GM11168 (cell line): ENCODE measurements around the gene ZDHHC1.

ENCODE experiments used
- in situ Hi-C: fragments of 300-500 bp; cut with MboI; formaldehyde crosslinking; loops from one replicate; pipeline ENCODE4 v1.12.0; 2022; ENCODE audit warnings: low sequenced_read_pairs; ENCODE audit not compliant: unreplicated experiment

The ZDHHC1 gene, protein sequence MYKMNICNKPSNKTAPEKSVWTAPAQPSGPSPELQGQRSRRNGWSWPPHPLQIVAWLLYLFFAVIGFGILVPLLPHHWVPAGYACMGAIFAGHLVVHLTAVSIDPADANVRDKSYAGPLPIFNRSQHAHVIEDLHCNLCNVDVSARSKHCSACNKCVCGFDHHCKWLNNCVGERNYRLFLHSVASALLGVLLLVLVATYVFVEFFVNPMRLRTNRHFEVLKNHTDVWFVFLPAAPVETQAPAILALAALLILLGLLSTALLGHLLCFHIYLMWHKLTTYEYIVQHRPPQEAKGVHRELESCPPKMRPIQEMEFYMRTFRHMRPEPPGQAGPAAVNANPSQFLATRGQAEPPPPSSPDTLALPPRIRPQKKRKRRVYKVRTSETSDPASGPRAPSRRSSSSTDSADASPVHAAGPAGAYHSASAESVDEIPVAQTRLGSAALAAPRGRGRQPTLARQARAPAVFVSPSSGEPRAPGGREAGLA

DNA sequence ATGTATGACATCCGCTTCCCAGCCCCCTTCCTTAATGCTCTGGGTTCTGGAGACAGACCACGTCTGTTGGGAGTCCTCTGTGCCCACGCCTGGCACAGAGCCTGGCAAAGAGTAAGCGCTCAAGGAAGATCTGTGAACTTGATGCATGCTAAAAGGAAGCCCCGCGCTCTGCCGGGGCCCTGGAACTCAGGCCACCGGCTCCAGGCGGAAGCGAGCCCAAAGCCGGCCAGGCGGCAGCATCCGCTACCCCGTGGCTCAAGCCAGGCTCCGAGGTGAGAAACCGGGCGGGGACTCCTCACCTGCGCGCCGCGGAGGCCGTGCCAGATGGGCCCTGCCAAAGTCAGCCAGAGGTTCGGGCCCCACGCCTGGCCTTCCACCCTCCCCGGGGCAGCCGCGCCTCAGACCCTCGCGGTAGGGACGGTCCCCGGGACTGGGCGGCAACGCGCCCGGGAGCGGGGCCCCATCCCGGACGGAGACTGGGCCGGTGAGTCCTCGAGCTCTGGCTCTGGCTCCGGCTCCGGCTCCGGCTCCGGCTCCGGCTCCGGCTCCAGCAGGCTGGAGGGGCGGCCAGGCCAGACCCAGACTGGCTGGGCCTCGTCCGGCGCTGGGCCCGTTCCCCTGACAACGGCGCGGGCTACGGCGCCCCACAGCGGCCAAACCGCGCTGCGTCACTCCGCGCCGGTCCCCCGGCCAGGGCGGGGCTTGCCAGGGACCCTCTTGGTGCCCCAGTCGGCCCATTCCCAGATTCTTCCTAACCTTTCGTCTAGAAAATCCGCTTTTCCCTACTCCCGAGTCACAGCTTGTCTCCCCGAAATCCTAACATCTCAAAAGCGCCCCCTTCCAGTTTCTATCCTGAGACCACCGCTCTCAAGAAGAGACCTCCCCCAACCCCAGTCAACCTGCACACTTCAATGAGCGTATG, at the start of gene ZDHHC1:
Gene ZDHHC1 (minus strand): TSS at position 606 of the 922 bp plus-strand sequence. CDS start 8,702 bp downstream, outside the sequence.
- in situ Hi-C loops, result loop anchor here (25.0 kb wide), 1 partner anchor 454 kb away; the partner anchor contains the start of gene CES3

- in situ Hi-C loops, result no loop called here
These were observed 48.3 kb upstream of the ZDHHC1 start for GRCh38 chr16:67464565-67464964.

DNA sequence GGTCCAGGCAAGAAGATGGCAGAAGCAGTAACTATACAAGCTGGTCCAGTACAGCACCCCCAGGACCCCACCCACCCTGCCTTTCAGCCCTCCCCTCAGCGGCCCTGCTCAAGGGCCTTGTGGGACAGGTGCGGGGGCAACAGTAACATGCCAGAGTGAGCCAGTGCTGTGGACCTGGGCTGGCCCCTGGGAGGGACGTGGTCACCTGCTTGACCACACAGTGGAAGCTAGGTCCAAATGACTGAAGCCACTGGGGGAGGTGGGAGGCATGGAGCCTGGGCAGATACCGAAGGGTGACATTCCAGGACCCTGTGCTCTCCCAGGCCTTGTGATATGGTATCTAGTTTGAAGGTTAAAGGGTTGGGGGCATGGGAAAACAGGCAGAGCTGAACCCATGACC, 47.4 kb upstream of the ZDHHC1 start:
- in situ Hi-C loops, result no loop called here

DNA sequence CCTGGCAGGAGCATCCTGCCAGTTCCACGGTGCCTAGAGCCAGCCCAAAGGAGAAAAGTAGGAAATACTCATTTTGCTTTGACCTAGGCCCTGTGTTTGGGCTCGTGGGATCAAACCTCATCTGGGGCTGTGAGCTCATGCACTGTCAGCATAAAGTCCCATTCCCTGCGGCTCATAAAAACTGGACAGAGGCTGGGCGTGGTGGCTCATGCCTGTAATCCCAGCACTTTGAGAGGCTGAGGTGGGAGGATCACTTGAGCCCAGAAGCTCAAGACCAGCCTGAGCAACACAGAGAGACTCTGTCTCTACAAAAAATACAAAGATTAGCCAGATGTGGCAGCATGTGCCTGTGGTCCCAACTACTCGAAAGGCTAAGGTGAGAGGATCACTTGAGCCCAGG, 46.8 kb upstream of the ZDHHC1 start:
- in situ Hi-C loops, result no loop called here

DNA sequence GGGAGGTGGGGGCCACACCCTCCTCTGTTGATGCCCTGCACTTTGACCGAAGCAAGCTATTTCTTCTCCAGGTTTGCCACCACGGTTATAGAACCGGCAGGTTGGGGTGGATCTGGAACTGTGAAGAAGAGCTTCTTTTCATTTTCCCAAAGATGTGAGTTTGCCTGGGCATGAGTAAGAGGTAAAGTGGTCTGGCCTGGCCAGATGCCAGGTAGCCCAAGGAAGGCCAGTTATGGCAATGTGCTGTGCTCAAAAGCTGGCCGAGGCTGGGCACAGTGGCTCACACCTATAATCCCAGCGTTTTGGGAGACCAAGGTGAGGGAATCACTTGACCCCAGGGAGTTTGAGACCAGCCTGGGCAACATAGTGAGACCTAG, 46.0 kb upstream of the ZDHHC1 start:
- in situ Hi-C loops, result no loop called here

GRCh38 chr16:67461600-67462278, 45.5 kb upstream of the ZDHHC1 start:
- in situ Hi-C loops, result no loop called here

- in situ Hi-C loops, result no loop called here
These were observed 44.7 kb upstream of the ZDHHC1 start for GRCh38 chr16:67460961-67461360.

DNA sequence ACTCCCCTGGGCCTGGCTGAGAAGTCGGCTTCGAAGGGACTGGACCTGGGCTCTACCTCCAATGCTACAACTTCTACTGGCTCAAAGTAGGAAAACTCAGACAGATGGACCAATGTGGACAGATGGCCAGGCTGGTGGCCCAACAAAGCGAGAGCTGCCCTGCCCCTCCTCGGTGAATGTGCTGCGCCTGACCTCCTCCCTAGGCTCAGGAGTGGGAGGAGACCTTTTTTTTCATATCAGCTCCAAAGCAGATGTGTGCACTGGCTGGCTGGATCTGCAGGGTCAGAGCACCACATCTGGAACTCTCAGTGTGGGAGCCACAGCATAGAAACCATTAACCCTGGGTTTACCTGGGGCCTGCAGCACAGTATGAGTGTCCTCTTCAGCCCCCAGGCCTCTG, 43.9 kb upstream of the ZDHHC1 start:
- in situ Hi-C loops, result no loop called here

DNA sequence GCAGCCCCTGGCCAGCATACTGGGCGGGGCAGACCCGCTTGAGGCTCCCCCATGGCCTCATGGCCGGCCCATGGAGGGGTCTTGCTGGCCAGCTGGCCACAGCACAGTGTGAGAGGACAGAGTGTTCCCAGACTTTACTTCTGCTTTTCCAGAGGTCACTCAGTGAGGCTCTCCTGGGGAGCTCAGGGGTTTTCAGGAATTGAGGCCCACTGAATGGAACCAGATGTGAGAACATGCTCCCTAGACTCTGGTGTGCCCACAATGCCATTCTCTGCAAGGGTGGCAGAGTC, 43.5 kb upstream of the ZDHHC1 start:
- in situ Hi-C loops, result no loop called here

DNA sequence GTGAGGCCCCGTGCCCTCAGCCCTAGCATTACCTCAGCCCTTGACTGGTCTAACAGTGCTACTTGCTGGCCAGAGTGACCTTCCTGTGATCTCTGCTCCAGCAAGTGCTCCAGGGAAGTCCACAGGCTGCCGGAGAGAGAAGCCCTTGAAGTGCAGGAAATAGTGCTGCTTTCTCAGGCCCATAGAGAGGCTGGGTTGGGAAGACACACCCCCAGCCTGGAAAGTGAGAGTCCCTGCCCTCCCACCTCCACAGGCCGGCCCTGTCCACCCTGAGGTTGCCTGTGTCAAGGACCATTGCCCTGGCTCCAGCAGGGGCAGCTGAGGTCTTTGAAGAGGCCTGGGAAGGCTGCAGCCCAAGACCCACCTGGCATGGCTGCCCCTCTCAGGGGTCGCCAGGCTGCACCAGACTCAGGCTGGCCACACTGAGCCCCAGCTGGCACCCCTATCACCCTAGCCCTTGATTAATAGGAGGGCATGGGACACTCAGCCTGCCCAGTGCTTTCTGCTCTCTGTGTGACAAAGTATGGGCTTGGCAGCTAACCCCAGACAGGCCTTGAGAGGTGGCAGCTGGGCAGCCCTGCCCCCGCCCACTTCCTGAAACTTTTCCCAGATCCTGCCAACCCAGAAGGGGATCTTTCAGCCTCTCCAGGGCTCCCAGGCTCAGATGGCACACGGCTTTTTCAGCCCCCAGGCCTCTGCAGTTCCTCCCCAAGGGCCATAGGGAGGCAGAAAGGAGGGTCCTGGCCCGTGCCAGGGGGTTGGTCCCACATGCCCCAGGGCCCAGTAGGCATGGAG, 43.0 kb upstream of the ZDHHC1 start:
- in situ Hi-C loops, result no loop called here

GRCh38 chr16:67458121-67458641, 41.9 kb upstream of the ZDHHC1 start:
- in situ Hi-C loops, result no loop called here

- in situ Hi-C loops, result no loop called here
These were observed 41.3 kb upstream of the ZDHHC1 start for GRCh38 chr16:67457611-67458010.

- in situ Hi-C loops, result no loop called here
These were observed 40.3 kb upstream of the ZDHHC1 start for GRCh38 chr16:67456391-67457081.

GRCh38 chr16:67454852-67455251, 38.6 kb upstream of the ZDHHC1 start:
- in situ Hi-C loops, result no loop called here

DNA sequence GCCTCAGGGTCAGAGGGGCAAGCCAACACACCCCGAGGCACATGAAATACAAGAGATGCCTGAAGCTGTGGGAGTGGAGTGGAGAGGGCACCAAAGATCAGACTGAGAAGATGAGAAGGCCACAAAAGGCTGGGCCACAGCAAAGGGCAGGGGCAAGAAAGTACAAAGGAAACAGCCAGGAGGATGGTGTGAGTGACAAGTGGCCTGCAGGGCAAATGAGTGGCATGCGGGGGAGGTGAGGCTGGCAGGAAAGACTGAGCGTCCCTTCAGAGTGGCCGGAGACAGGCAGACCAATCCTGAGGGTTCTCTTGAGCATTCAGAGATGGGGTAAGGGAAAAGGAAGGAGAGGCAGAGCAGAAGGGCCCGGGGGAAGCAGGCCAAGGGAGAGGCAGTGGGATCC, 37.8 kb upstream of the ZDHHC1 start:
- in situ Hi-C loops, result no loop called here

- in situ Hi-C loops, result no loop called here
These were observed 35.6 kb upstream of the ZDHHC1 start for GRCh38 chr16:67451704-67452435.

- in situ Hi-C loops, result no loop called here
These were observed 34.9 kb upstream of the ZDHHC1 start for GRCh38 chr16:67451061-67451703.

- in situ Hi-C loops, result no loop called here
These were observed 33.5 kb upstream of the ZDHHC1 start for GRCh38 chr16:67449739-67450138.
